WTC11 (cell line): ENCODE results near the gene KPNA3. TPM values are rescaled to one million over a fixed set of nuclear protein-coding genes. Genes with fewer than 3 reads are reported as not detected.

Source experiments
- ATAC-seq: fragments of 200-7000 bp; cut with Tn5 transposase; 2 replicates; pipeline ENCODE4 v1.10.0; 2021; ENCODE audit warnings: mild to moderate bottlenecking, moderate library complexity
- CTCF ChIA-PET: fragments of 300-600 bp; sonication (Branson Sonifier 250); formaldehyde crosslinking; loops from one replicate; lab custom pipeline; 2021; ENCODE audit warnings: antibody characterized with exemption; lab: Charles Lee
- POLR2A ChIA-PET: fragments of 350-600 bp; sonication (Branson Sonifier 250); formaldehyde crosslinking; loops from one replicate; lab custom pipeline; 2021; ENCODE audit warnings: antibody characterized with exemption; lab: Charles Lee
- DNase-seq: peaks from one replicate; pipeline ENCODE4 v3.0.0; 2021; ENCODE audit warnings: low spot score
- H3K27ac Mint-ChIP-seq: 2 replicates; pipeline ENCODE4 v1.8.0; 2021; ENCODE audit warnings: mixed read lengths
- H3K27me3 Mint-ChIP-seq: 2 replicates; pipeline ENCODE4 v1.8.0; 2021; ENCODE audit warnings: low read depth, mild to moderate bottlenecking, moderate library complexity, mixed read lengths
- H3K36me3 Mint-ChIP-seq: 2 replicates; pipeline ENCODE4 v1.8.0; 2021; ENCODE audit warnings: mixed read lengths
- H3K4me1 Mint-ChIP-seq: 2 replicates; pipeline ENCODE4 v1.8.0; 2022; ENCODE audit warnings: mixed read lengths
- H3K4me3 Mint-ChIP-seq: 2 replicates; pipeline ENCODE4 v1.8.0; 2021; ENCODE audit warnings: mild to moderate bottlenecking, moderate library complexity, mixed read lengths
- H3K9me3 Mint-ChIP-seq: 2 replicates; pipeline ENCODE4 v1.8.0; 2021; ENCODE audit warnings: mixed read lengths
- CBFB ChIP-seq: sonication (generic); formaldehyde crosslinking; IDR thresholded peaks from 2 replicates; pipeline ENCODE4 v1.8.1; 2022; ENCODE audit warnings: mild to moderate bottlenecking, low read depth, missing genetic modification reagents
- CREM ChIP-seq: sonication (generic); formaldehyde crosslinking; IDR thresholded peaks from 2 replicates; pipeline ENCODE4 v1.8.1; 2022; ENCODE audit warnings: mild to moderate bottlenecking, missing genetic modification reagents, moderate library complexity
- FOXK1 ChIP-seq: sonication (generic); formaldehyde crosslinking; IDR thresholded peaks from 2 replicates; pipeline ENCODE4 v1.8.0; 2022; ENCODE audit warnings: mild to moderate bottlenecking, moderate library complexity, missing genetic modification reagents
- JUN ChIP-seq: sonication (generic); formaldehyde crosslinking; IDR thresholded peaks from 2 replicates; pipeline ENCODE4 v1.8.0; 2023; ENCODE audit warnings: mild to moderate bottlenecking, missing genetic modification reagents
- NR2C2 ChIP-seq: sonication (generic); formaldehyde crosslinking; IDR thresholded peaks from 2 replicates; pipeline ENCODE4 v1.8.0; 2022; ENCODE audit warnings: mild to moderate bottlenecking, missing genetic modification reagents
- RELA ChIP-seq: sonication (generic); formaldehyde crosslinking; IDR thresholded peaks from 2 replicates; pipeline ENCODE4 v1.8.1; 2022; ENCODE audit warnings: missing genetic modification reagents, mild to moderate bottlenecking, borderline replicate concordance
- SP1 ChIP-seq: sonication (generic); formaldehyde crosslinking; conservative IDR thresholded peaks from 2 replicates; pipeline ENCODE4 v1.8.1; 2022; ENCODE audit warnings: missing genetic modification reagents
- TEAD4 ChIP-seq: sonication (generic); formaldehyde crosslinking; IDR thresholded peaks from 2 replicates; pipeline ENCODE4 v1.8.0; 2022; ENCODE audit warnings: mild to moderate bottlenecking, missing genetic modification reagents
- ZBTB21 ChIP-seq: sonication (generic); formaldehyde crosslinking; IDR thresholded peaks from 2 replicates; pipeline ENCODE4 v1.8.1; 2023; ENCODE audit warnings: mild to moderate bottlenecking, missing genetic modification reagents, borderline replicate concordance
- ZNF219 ChIP-seq: sonication (generic); formaldehyde crosslinking; IDR thresholded peaks from 2 replicates; pipeline ENCODE4 v1.8.0; 2023; ENCODE audit warnings: missing genetic modification reagents, mild to moderate bottlenecking, borderline replicate concordance
- ZNF317 ChIP-seq: sonication (generic); formaldehyde crosslinking; IDR thresholded peaks from 2 replicates; pipeline ENCODE4 v1.8.1; 2023; ENCODE audit warnings: low read depth, mild to moderate bottlenecking, moderate library complexity, missing genetic modification reagents, borderline replicate concordance
- total RNA-seq: library from RNA; stranded (reverse); gene quantifications from 3 replicates; pipeline ENCODE4 v1.2.3, GENCODE V29; 2021
- TF ChIP-seq, protein P1 (sequence below): sonication (generic); formaldehyde crosslinking; IDR thresholded peaks from 2 replicates; pipeline ENCODE4 v1.8.0; 2023; ENCODE audit warnings: missing genetic modification reagents
- TF ChIP-seq, protein P2 (sequence below): fragments of 250-450 bp; sonication (Bioruptor Pico); IDR thresholded peaks from 2 replicates; pipeline ENCODE4 v1.9.0; 2021; ENCODE audit warnings: mild to moderate bottlenecking
- TF ChIP-seq, protein P3 (sequence below): sonication (generic); formaldehyde crosslinking; IDR thresholded peaks from 2 replicates; pipeline ENCODE4 v1.8.1; 2022; ENCODE audit warnings: low read depth, mild to moderate bottlenecking, moderate library complexity, missing genetic modification reagents, borderline replicate concordance
- TF ChIP-seq, protein P4 (sequence below): sonication (generic); formaldehyde crosslinking; IDR thresholded peaks from 2 replicates; pipeline ENCODE4 v1.8.0; 2023; ENCODE audit warnings: mild to moderate bottlenecking, missing genetic modification reagents
- TF ChIP-seq, protein P5 (sequence below): sonication (generic); formaldehyde crosslinking; IDR thresholded peaks from 2 replicates; pipeline ENCODE4 v1.8.1; 2022; ENCODE audit warnings: mild to moderate bottlenecking, moderate library complexity, missing genetic modification reagents
- TF ChIP-seq, protein P6 (sequence below): fragments of 250-450 bp; sonication (Bioruptor Pico); IDR thresholded peaks from 2 replicates; pipeline ENCODE4 v1.9.0; 2021; ENCODE audit warnings: mild to moderate bottlenecking
- TF ChIP-seq, protein P7 (sequence below): fragments of 200-600 bp; IDR thresholded peaks from 2 replicates; pipeline ENCODE4 v1.8.0; 2022; ENCODE audit warnings: antibody characterized with exemption
- TF ChIP-seq, protein P8 (sequence below): fragments of 250-450 bp; sonication (Bioruptor Pico); IDR thresholded peaks from 2 replicates; pipeline ENCODE4 v2.1.2; 2022; ENCODE audit warnings: mild to moderate bottlenecking, moderate library complexity
- TF ChIP-seq, protein P9 (sequence below): sonication (generic); formaldehyde crosslinking; IDR thresholded peaks from 2 replicates; pipeline ENCODE4 v1.8.0; 2023; ENCODE audit warnings: missing genetic modification reagents, mild to moderate bottlenecking, borderline replicate concordance

The KPNA3 gene
- total RNA-seq, 1 experiment from 2014 or later, result 44.4 TPM

DNA sequence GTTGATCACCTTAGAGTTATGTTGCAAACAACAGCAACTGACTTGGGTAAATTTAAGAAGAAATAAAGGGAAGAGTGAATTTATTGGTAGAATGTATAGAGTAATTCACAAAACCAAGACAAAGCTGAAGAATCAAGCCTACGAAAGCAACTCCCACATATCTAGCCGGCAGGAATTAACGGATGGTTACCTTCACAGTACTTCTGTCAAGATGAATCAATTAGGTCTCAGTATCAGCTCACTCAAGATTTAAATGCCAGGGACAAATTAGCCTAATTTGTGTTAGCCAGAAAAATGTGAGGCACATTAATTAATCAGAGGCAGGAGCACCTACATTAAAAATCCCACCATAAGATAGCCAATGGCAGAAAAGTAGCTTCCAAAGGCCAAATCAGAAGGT is 10.7 kb downstream of the KPNA3 start (continued):
- no peak for TF ChIP-seq RELA (CRISPR knock-in tag)
- TF ChIP-seq CREM (CRISPR knock-in tag), result no peak
- TF ChIP-seq JUN (CRISPR knock-in tag), result no peak
- TF ChIP-seq SP1 (CRISPR knock-in tag), result no peak
- TF ChIP-seq, protein P1, sequence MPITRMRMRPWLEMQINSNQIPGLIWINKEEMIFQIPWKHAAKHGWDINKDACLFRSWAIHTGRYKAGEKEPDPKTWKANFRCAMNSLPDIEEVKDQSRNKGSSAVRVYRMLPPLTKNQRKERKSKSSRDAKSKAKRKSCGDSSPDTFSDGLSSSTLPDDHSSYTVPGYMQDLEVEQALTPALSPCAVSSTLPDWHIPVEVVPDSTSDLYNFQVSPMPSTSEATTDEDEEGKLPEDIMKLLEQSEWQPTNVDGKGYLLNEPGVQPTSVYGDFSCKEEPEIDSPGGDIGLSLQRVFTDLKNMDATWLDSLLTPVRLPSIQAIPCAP (CRISPR knock-in tag), result no peak
- TF ChIP-seq CBFB, result no peak
- no peak for TF ChIP-seq ZBTB21 (CRISPR knock-in tag)
- TF ChIP-seq, protein P2, sequence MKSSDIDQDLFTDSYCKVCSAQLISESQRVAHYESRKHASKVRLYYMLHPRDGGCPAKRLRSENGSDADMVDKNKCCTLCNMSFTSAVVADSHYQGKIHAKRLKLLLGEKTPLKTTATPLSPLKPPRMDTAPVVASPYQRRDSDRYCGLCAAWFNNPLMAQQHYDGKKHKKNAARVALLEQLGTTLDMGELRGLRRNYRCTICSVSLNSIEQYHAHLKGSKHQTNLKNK, result no peak
- TF ChIP-seq, protein P3, sequence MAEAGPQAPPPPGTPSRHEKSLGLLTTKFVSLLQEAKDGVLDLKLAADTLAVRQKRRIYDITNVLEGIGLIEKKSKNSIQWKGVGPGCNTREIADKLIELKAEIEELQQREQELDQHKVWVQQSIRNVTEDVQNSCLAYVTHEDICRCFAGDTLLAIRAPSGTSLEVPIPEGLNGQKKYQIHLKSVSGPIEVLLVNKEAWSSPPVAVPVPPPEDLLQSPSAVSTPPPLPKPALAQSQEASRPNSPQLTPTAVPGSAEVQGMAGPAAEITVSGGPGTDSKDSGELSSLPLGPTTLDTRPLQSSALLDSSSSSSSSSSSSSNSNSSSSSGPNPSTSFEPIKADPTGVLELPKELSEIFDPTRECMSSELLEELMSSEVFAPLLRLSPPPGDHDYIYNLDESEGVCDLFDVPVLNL (CRISPR knock-in tag), result no peak
- TF ChIP-seq, protein P4, sequence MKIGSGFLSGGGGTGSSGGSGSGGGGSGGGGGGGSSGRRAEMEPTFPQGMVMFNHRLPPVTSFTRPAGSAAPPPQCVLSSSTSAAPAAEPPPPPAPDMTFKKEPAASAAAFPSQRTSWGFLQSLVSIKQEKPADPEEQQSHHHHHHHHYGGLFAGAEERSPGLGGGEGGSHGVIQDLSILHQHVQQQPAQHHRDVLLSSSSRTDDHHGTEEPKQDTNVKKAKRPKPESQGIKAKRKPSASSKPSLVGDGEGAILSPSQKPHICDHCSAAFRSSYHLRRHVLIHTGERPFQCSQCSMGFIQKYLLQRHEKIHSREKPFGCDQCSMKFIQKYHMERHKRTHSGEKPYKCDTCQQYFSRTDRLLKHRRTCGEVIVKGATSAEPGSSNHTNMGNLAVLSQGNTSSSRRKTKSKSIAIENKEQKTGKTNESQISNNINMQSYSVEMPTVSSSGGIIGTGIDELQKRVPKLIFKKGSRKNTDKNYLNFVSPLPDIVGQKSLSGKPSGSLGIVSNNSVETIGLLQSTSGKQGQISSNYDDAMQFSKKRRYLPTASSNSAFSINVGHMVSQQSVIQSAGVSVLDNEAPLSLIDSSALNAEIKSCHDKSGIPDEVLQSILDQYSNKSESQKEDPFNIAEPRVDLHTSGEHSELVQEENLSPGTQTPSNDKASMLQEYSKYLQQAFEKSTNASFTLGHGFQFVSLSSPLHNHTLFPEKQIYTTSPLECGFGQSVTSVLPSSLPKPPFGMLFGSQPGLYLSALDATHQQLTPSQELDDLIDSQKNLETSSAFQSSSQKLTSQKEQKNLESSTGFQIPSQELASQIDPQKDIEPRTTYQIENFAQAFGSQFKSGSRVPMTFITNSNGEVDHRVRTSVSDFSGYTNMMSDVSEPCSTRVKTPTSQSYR (CRISPR knock-in tag), result no peak

DNA sequence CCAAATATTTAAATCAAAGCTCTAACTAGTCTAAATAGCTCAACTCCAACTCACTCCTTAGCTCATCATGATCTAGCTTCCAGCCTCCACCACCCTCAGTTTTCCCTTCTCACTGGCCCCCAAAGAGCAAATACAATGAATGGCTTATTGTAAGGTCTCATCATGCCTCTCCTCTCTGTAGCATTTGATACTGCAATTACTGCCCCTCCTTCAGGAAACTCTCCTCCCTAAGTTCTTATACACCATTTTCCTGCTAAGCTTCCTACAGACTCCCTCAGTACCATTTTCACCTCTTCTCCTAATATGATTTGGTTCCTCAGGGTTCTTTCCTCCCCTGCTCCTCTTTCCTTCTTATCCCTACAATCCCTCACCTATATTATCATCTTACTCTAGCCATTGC is 12.8 kb downstream of the KPNA3 start:
- Mint-ChIP-seq H3K4me1 (peaks cover 30% of the 10 kb centered on the region), H3K9me3 (no peaks in the 10 kb centered on the region), H3K4me3 (no peak overlapping the region), H3K27me3 (no peaks in the 10 kb centered on the region), H3K36me3 (no peaks in the 10 kb centered on the region), H3K27ac (peak overlapping the region; percentile 12)
- TF ChIP-seq, protein P5, sequence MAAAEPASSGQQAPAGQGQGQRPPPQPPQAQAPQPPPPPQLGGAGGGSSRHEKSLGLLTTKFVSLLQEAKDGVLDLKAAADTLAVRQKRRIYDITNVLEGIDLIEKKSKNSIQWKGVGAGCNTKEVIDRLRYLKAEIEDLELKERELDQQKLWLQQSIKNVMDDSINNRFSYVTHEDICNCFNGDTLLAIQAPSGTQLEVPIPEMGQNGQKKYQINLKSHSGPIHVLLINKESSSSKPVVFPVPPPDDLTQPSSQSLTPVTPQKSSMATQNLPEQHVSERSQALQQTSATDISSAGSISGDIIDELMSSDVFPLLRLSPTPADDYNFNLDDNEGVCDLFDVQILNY (CRISPR knock-in tag), result no peak
- TF ChIP-seq TEAD4 (CRISPR knock-in tag) (no peak), ZNF219 (CRISPR knock-in tag) (no peak), ZNF317 (CRISPR knock-in tag) (no peak), NR2C2 (CRISPR knock-in tag) (no peak), FOXK1 (CRISPR knock-in tag) (no peak)
- TF ChIP-seq, protein P6, sequence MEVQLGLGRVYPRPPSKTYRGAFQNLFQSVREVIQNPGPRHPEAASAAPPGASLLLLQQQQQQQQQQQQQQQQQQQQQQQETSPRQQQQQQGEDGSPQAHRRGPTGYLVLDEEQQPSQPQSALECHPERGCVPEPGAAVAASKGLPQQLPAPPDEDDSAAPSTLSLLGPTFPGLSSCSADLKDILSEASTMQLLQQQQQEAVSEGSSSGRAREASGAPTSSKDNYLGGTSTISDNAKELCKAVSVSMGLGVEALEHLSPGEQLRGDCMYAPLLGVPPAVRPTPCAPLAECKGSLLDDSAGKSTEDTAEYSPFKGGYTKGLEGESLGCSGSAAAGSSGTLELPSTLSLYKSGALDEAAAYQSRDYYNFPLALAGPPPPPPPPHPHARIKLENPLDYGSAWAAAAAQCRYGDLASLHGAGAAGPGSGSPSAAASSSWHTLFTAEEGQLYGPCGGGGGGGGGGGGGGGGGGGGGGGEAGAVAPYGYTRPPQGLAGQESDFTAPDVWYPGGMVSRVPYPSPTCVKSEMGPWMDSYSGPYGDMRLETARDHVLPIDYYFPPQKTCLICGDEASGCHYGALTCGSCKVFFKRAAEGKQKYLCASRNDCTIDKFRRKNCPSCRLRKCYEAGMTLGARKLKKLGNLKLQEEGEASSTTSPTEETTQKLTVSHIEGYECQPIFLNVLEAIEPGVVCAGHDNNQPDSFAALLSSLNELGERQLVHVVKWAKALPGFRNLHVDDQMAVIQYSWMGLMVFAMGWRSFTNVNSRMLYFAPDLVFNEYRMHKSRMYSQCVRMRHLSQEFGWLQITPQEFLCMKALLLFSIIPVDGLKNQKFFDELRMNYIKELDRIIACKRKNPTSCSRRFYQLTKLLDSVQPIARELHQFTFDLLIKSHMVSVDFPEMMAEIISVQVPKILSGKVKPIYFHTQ (CRISPR knock-in tag), result no peak
- TF ChIP-seq, protein P7, sequence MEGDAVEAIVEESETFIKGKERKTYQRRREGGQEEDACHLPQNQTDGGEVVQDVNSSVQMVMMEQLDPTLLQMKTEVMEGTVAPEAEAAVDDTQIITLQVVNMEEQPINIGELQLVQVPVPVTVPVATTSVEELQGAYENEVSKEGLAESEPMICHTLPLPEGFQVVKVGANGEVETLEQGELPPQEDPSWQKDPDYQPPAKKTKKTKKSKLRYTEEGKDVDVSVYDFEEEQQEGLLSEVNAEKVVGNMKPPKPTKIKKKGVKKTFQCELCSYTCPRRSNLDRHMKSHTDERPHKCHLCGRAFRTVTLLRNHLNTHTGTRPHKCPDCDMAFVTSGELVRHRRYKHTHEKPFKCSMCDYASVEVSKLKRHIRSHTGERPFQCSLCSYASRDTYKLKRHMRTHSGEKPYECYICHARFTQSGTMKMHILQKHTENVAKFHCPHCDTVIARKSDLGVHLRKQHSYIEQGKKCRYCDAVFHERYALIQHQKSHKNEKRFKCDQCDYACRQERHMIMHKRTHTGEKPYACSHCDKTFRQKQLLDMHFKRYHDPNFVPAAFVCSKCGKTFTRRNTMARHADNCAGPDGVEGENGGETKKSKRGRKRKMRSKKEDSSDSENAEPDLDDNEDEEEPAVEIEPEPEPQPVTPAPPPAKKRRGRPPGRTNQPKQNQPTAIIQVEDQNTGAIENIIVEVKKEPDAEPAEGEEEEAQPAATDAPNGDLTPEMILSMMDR, result no peak
- TF ChIP-seq, protein P8, sequence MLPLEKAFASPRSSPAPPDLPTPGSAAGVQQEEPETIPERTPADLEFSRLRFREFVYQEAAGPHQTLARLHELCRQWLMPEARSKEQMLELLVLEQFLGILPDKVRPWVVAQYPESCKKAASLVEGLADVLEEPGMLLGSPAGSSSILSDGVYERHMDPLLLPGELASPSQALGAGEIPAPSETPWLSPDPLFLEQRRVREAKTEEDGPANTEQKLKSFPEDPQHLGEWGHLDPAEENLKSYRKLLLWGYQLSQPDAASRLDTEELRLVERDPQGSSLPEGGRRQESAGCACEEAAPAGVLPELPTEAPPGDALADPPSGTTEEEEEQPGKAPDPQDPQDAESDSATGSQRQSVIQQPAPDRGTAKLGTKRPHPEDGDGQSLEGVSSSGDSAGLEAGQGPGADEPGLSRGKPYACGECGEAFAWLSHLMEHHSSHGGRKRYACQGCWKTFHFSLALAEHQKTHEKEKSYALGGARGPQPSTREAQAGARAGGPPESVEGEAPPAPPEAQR (CRISPR knock-in tag), result no peak
- TF ChIP-seq, protein P9, sequence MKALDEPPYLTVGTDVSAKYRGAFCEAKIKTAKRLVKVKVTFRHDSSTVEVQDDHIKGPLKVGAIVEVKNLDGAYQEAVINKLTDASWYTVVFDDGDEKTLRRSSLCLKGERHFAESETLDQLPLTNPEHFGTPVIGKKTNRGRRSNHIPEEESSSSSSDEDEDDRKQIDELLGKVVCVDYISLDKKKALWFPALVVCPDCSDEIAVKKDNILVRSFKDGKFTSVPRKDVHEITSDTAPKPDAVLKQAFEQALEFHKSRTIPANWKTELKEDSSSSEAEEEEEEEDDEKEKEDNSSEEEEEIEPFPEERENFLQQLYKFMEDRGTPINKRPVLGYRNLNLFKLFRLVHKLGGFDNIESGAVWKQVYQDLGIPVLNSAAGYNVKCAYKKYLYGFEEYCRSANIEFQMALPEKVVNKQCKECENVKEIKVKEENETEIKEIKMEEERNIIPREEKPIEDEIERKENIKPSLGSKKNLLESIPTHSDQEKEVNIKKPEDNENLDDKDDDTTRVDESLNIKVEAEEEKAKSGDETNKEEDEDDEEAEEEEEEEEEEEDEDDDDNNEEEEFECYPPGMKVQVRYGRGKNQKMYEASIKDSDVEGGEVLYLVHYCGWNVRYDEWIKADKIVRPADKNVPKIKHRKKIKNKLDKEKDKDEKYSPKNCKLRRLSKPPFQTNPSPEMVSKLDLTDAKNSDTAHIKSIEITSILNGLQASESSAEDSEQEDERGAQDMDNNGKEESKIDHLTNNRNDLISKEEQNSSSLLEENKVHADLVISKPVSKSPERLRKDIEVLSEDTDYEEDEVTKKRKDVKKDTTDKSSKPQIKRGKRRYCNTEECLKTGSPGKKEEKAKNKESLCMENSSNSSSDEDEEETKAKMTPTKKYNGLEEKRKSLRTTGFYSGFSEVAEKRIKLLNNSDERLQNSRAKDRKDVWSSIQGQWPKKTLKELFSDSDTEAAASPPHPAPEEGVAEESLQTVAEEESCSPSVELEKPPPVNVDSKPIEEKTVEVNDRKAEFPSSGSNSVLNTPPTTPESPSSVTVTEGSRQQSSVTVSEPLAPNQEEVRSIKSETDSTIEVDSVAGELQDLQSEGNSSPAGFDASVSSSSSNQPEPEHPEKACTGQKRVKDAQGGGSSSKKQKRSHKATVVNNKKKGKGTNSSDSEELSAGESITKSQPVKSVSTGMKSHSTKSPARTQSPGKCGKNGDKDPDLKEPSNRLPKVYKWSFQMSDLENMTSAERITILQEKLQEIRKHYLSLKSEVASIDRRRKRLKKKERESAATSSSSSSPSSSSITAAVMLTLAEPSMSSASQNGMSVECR, result no peak
- ATAC-seq (no peak), DNase-seq (no peak)
- ChIA-PET CTCF (interaction anchor here (0.9 kb wide), 1 partner anchor 13 kb away, joined by 3 read pairs; the partner anchor contains the start of gene KPNA3), POLR2A (interaction anchor here (0.8 kb wide), 1 partner anchor 12 kb away, joined by 3 read pairs; no protein-coding TSS in a partner anchor)
